ENCODE measurements around the gene ENO2. TPM values are rescaled to one million over a fixed set of nuclear protein-coding genes. Genes with fewer than 3 reads are reported as not detected.
A peak's percentile ranks its signal among the peaks of the same experiment; 100 is the strongest.

ENO2 gene
- total RNA-seq, 4 donors from 2014 or later = 0.97 to 6.2 (median 1.8) TPM

GRCh38 chr12:6948873-6949594, 34.7 kb downstream of the ENO2 start:
- intact Hi-C loops (cut with DNase I; ENCODE audit: low total_unique reads) (no loop called here), in situ Hi-C loops (cut with MboI; ENCODE audit: low sequenced_read_pairs in 4 of 4) (loop anchor here in 2 of 4 donors (10.0 to 25.0 kb wide), 2 partner anchors 163 to 166 kb away; partner anchors contain the start of gene C1RL (in 1 of the 2))
- DNase-seq (no peak), ATAC-seq (no peak)
- H3K9me3 ChIP-seq = no peaks in the 10 kb centered on the region
- TF ChIP-seq CTCF (IDR thresholded peaks at IDR 0.05 in 4 of 5, conservative IDR thresholded peaks at IDR 0.05 in 1 of 5) (no peak), POLR2A (IDR thresholded peaks at IDR 0.05) (no peak)
- peaks cover 9 to 21% of the 10 kb centered on the region in 2 donors for H3K4me1 ChIP-seq
- H3K27ac ChIP-seq = no peak overlapping the region
- H3K27me3 ChIP-seq = no peaks in the 10 kb centered on the region
- no peak overlapping the region for H3K4me3 ChIP-seq
- H3K36me3 ChIP-seq = peaks cover 0 to 17% of the 10 kb centered on the region in 2 donors

- no peak for ATAC-seq
- in situ Hi-C loops (cut with MboI; ENCODE audit: low sequenced_read_pairs in 4 of 4) = no loop called here
- Histone ChIP-seq H3K27ac (no peak overlapping the region), H3K4me3 (no peak overlapping the region), H3K9me3 (no peaks in the 10 kb centered on the region), H3K4me1 (peaks cover 3 to 13% of the 10 kb centered on the region in 2 donors), H3K27me3 (no peaks in the 10 kb centered on the region), H3K36me3 (peaks cover 0 to 17% of the 10 kb centered on the region in 2 donors)
- intact Hi-C loops (cut with DNase I; ENCODE audit: low total_unique reads) = no loop called here
- DNase-seq = no peak
- TF ChIP-seq POLR2A (IDR thresholded peaks at IDR 0.05) = no peak
- no peak for TF ChIP-seq CTCF (IDR thresholded peaks at IDR 0.05 in 4 of 5, conservative IDR thresholded peaks at IDR 0.05 in 1 of 5)
Measured at GRCh38 chr12:6950401-6950801, 36.0 kb downstream of the ENO2 start.

GRCh38 chr12:6950811-6951540, 36.6 kb downstream of the ENO2 start, which contains the start of gene PTPN6:
PTPN6 (plus strand) TSS chr12:6951356; CDS start chr12:6951513, 157 bp downstream.
- in situ Hi-C loops (cut with MboI; ENCODE audit: low sequenced_read_pairs in 4 of 4) = no loop called here
- H3K4me3 ChIP-seq = peak within 1 kb of the TSS in 1 of 4 donors; percentile 42
- peak within 1 kb of the TSS in 1 of 4 donors; percentile 41 for H3K27ac ChIP-seq
- no peaks in the 10 kb centered on the region for H3K9me3 ChIP-seq
- TF ChIP-seq POLR2A (IDR thresholded peaks at IDR 0.05) = no peak
- TF ChIP-seq CTCF (IDR thresholded peaks at IDR 0.05 in 4 of 5, conservative IDR thresholded peaks at IDR 0.05 in 1 of 5) = no peak
- H3K27me3 ChIP-seq = no peaks in the 10 kb centered on the region
- no peak for ATAC-seq
- intact Hi-C loops (cut with DNase I; ENCODE audit: low total_unique reads) = no loop called here
- peaks cover 0 to 7% of the 10 kb centered on the region in 2 donors for H3K4me1 ChIP-seq
- DNase-seq = no peak
- H3K36me3 ChIP-seq = peaks cover 0 to 11% of the 10 kb centered on the region in 2 donors

- H3K4me3 ChIP-seq = peak overlapping the region in 1 of 4 donors; percentile 42
- no peaks in the 10 kb centered on the region for H3K27me3 ChIP-seq
- intact Hi-C loops (cut with DNase I; ENCODE audit: low total_unique reads) (no loop called here), in situ Hi-C loops (cut with MboI; ENCODE audit: low sequenced_read_pairs in 4 of 4) (no loop called here)
- DNase-seq (no peak), ATAC-seq (no peak)
- peak overlapping the region in 1 of 4 donors; percentile 41 for H3K27ac ChIP-seq
- peaks cover 0 to 6% of the 10 kb centered on the region in 2 donors for H3K36me3 ChIP-seq
- no peaks in the 10 kb centered on the region for H3K9me3 ChIP-seq
- H3K4me1 ChIP-seq = peaks cover 0 to under 1% of the 10 kb centered on the region in 2 donors
- no peak for TF ChIP-seq CTCF (IDR thresholded peaks at IDR 0.05 in 4 of 5, conservative IDR thresholded peaks at IDR 0.05 in 1 of 5)
- no peak for TF ChIP-seq POLR2A (IDR thresholded peaks at IDR 0.05)
Measured at GRCh38 chr12:6951551-6952120, 37.3 kb downstream of the ENO2 start.

Data from gastrocnemius medialis (tissue), 4 donors.